ENCODE results near the gene SCARB1.

The SCARB1 gene

DNA sequence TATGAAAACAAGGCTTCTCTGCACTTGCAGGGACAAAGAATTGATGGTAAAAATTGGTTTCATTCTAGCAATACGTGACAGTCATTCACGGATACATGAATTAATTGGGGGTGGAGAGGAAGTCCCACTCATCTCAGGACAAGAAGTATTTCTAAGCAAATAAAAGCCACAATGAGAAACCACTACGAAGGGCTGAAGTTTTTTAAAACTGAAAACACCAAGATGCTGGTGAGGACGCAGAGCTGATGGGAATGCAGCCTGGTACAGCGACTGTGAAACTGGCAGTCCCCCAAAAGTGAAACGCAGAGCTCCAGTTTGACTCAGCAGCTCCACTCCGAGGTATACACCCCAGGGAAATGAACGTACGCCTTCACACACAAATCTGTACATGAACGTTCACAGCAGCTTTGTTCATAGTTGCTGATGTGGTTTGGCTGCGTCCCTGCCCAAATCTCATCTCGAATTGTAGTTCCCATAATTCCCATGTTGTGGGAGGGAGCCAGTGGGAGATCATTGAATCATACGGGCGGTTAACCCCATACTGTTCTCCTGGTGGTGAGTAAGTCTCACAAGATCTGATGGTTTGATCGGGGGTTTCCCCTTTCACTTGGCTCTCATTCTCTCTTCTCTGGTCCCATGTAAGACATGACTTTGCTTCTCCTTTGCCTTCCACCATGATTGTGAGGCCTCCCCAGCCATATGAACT lies 89.0 kb downstream of the SCARB1 start:
- no peak overlapping the region for H3K4me3 ChIP-seq (ENCODE audit: low read depth in 1 of 2, low read length in 2 of 2)
- H3K36me3 ChIP-seq (ENCODE audit: insufficient read depth, low read length): no peaks in the 10 kb centered on the region
- peaks cover 3% of the 10 kb centered on the region for H3K27me3 ChIP-seq (ENCODE audit: insufficient read depth, low read length, poor library complexity)
- peak; percentile 25 for DNase-seq
- no peaks in the 10 kb centered on the region for H3K9me3 ChIP-seq (ENCODE audit: insufficient read depth, low read length, severe bottlenecking)
- no peak overlapping the region for H2AFZ ChIP-seq (ENCODE audit: low read depth, low read length)
- peak; percentile 35; the same call in 1 of the 3 replicates for ATAC-seq (ENCODE audit: insufficient read depth, low read depth)
- H4K20me1 ChIP-seq (ENCODE audit: insufficient read depth, low read length): no peaks in the 10 kb centered on the region
- H3K4me1 ChIP-seq (ENCODE audit: insufficient read depth, low read length): peaks cover 4% of the 10 kb centered on the region; the same call in 1 of the 2 replicates
- H3K9ac ChIP-seq (ENCODE audit: low read depth, low read length): no peak overlapping the region
- no peaks in the 10 kb centered on the region for H3K79me2 ChIP-seq (ENCODE audit: insufficient read depth, low read length)
- H3K27ac ChIP-seq (ENCODE audit: low read length): no peak overlapping the region
- no peak overlapping the region for H3K4me2 ChIP-seq (ENCODE audit: insufficient read depth, low read length)
- TF ChIP-seq EZH2 (IDR thresholded peaks at IDR 0.05; ENCODE audit: borderline replicate concordance, low read depth, low read length, severe bottlenecking): no peak

DNA sequence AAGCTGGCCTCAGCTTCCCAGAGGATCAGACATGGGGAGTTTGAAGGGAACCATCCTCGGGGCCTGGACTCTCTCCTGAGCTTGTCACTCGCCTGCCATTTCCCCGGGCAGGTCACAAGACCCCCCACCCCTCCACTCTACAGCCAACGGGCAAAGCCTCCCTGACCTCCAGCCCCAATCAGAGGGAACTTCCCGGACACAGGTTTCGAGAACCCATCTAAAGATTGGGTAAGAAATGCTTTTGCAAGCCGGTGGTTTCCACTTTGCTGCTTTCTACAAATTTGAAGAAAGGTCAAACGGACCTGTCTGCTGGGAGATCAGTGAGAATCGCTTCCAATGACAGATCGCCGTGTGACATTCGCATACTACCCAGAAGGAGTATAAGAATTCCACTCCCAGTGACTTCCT lies 89.6 kb downstream of the SCARB1 start:
- DNase-seq (no peak), ATAC-seq (ENCODE audit: insufficient read depth, low read depth) (no peak)
- peaks cover 3% of the 10 kb centered on the region for H3K27me3 ChIP-seq (ENCODE audit: insufficient read depth, low read length, poor library complexity)
- H3K4me1 ChIP-seq (ENCODE audit: insufficient read depth, low read length): peaks cover 4% of the 10 kb centered on the region; the same call in 1 of the 2 replicates
- no peaks in the 10 kb centered on the region for H3K79me2 ChIP-seq (ENCODE audit: insufficient read depth, low read length)
- TF ChIP-seq EZH2 (IDR thresholded peaks at IDR 0.05; ENCODE audit: borderline replicate concordance, low read depth, low read length, severe bottlenecking): no peak
- TF ChIP-seq, protein P1, sequence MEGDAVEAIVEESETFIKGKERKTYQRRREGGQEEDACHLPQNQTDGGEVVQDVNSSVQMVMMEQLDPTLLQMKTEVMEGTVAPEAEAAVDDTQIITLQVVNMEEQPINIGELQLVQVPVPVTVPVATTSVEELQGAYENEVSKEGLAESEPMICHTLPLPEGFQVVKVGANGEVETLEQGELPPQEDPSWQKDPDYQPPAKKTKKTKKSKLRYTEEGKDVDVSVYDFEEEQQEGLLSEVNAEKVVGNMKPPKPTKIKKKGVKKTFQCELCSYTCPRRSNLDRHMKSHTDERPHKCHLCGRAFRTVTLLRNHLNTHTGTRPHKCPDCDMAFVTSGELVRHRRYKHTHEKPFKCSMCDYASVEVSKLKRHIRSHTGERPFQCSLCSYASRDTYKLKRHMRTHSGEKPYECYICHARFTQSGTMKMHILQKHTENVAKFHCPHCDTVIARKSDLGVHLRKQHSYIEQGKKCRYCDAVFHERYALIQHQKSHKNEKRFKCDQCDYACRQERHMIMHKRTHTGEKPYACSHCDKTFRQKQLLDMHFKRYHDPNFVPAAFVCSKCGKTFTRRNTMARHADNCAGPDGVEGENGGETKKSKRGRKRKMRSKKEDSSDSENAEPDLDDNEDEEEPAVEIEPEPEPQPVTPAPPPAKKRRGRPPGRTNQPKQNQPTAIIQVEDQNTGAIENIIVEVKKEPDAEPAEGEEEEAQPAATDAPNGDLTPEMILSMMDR (IDR thresholded peaks at IDR 0.05; ENCODE audit: borderline replicate concordance, extremely low read depth, low read length, poor library complexity, severe bottlenecking): no peak
- no peak overlapping the region for H2AFZ ChIP-seq (ENCODE audit: low read depth, low read length)
- H3K9me3 ChIP-seq (ENCODE audit: insufficient read depth, low read length, severe bottlenecking): no peaks in the 10 kb centered on the region
- H3K36me3 ChIP-seq (ENCODE audit: insufficient read depth, low read length): no peaks in the 10 kb centered on the region
- no peak overlapping the region for H3K4me3 ChIP-seq (ENCODE audit: low read depth in 1 of 2, low read length in 2 of 2)
- H3K27ac ChIP-seq (ENCODE audit: low read length): no peak overlapping the region
- no peak overlapping the region for H3K4me2 ChIP-seq (ENCODE audit: insufficient read depth, low read length)
- no peak overlapping the region for H3K9ac ChIP-seq (ENCODE audit: low read depth, low read length)
- H4K20me1 ChIP-seq (ENCODE audit: insufficient read depth, low read length): no peaks in the 10 kb centered on the region

DNA sequence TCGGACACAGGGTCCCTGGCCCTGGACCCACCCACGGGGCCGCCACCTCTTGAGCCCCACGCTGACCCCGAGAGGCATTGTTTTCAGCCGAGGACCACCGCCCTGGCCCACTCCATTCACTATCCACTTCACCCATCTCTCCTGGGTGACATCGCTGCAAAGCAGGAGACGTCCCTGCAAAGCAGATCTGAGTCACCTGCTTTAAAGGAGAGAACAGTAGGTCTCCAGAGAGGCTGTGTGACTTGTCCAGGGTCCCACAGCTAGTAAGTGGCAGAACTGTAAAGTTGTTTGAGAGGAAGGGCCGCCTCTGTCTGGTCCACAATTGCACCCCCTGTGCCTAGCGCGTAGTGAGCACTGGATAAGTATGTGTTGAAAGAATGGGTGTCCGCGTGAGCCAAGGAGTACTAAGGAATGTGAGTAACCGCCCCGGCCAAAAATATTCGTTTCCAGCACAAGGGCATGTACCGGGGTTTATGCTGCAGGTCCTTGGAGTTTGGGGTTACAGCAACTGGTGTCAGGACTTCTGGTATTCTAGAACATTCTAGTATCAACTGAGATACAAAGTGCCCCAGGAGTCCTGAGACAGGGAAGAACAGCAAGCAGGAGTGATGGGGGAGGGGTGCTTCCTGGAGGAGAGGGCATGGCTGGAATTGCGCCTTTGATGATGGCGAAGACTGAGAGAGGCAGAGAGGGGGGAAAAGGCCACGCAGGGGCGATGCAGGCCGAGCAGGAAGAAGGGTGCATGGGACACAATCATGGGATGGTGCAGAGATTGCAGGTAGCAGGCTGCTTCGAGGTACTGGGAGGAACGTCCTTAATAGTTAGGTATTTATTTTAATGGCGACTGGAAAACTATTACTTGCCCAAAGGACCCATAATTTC lies 91.1 kb downstream of the SCARB1 start:
- DNase-seq (no peak), ATAC-seq (ENCODE audit: insufficient read depth, low read depth) (no peak)
- no peak overlapping the region for H3K9ac ChIP-seq (ENCODE audit: low read depth, low read length)

More for the DNA sequence above, 91.1 kb downstream of the SCARB1 start:
- Histone ChIP-seq H2AFZ (ENCODE audit: low read depth, low read length) (no peak overlapping the region), H3K9me3 (ENCODE audit: insufficient read depth, low read length, severe bottlenecking) (no peaks in the 10 kb centered on the region), H3K27me3 (ENCODE audit: insufficient read depth, low read length, poor library complexity) (peaks cover 3% of the 10 kb centered on the region), H3K36me3 (ENCODE audit: insufficient read depth, low read length) (no peaks in the 10 kb centered on the region), H3K4me2 (ENCODE audit: insufficient read depth, low read length) (no peak overlapping the region), H3K4me1 (ENCODE audit: insufficient read depth, low read length) (peaks cover 4% of the 10 kb centered on the region; the same call in 1 of the 2 replicates), H3K4me3 (ENCODE audit: low read depth in 1 of 2, low read length in 2 of 2) (no peak overlapping the region), H4K20me1 (ENCODE audit: insufficient read depth, low read length) (no peaks in the 10 kb centered on the region), H3K27ac (ENCODE audit: low read length) (no peak overlapping the region), H3K79me2 (ENCODE audit: insufficient read depth, low read length) (no peaks in the 10 kb centered on the region)
- TF ChIP-seq, protein P1 (IDR thresholded peaks at IDR 0.05; ENCODE audit: borderline replicate concordance, extremely low read depth, low read length, poor library complexity, severe bottlenecking): no peak
- TF ChIP-seq EZH2 (IDR thresholded peaks at IDR 0.05; ENCODE audit: borderline replicate concordance, low read depth, low read length, severe bottlenecking): no peak

All from DND-41 (cell line).